H9 (cell line): ENCODE data around the gene DCTN2. TPM values are rescaled to one million over a fixed set of nuclear protein-coding genes. Genes with fewer than 3 reads are reported as not detected.
A peak's percentile ranks its signal among the peaks of the same experiment; 100 is the strongest.

ENCODE experiments used
- DNase-seq: peaks from one replicate; pipeline ENCODE4 v3.0.0-alpha.2; 2017
- H2AFZ ChIP-seq: one replicate; pipeline ENCODE4 v1.6.1; 2013; ENCODE audit warnings: mild to moderate bottlenecking, low read length, control low read depth, moderate library complexity
- H2AK5ac ChIP-seq: 2 replicates; pipeline ENCODE4 v1.6.1; 2013; ENCODE audit warnings: low read length, control low read depth, mixed read lengths; ENCODE audit not compliant: insufficient read length
- H2BK120ac ChIP-seq: one replicate; pipeline ENCODE4 v1.6.1; 2013; ENCODE audit warnings: low read depth, mild to moderate bottlenecking, low read length, control low read depth, inconsistent platforms; ENCODE audit not compliant: poor library complexity, severe bottlenecking
- H2BK12ac ChIP-seq: 2 replicates; pipeline ENCODE4 v1.6.1; 2013; ENCODE audit warnings: low read length, control low read depth, mixed read lengths, low read depth; ENCODE audit not compliant: insufficient read length
- H2BK15ac ChIP-seq: 2 replicates; pipeline ENCODE4 v1.6.1; 2013; ENCODE audit warnings: low read depth, low read length, control low read depth
- H2BK20ac ChIP-seq: one replicate; pipeline ENCODE4 v1.6.1; 2013; ENCODE audit warnings: low read depth, mild to moderate bottlenecking, low read length, control low read depth, inconsistent platforms; ENCODE audit not compliant: poor library complexity, severe bottlenecking
- H2BK5ac ChIP-seq: 2 replicates; pipeline ENCODE4 v1.6.1; 2013; ENCODE audit warnings: low read length, control low read depth, mixed read lengths; ENCODE audit not compliant: insufficient read length
- H3K14ac ChIP-seq: 2 replicates; pipeline ENCODE4 v1.6.1; 2013; ENCODE audit warnings: low read length, control low read depth; ENCODE audit not compliant: insufficient read depth
- H3K18ac ChIP-seq: 2 replicates; pipeline ENCODE4 v1.6.1; 2013; ENCODE audit warnings: low read depth, mild to moderate bottlenecking, mixed read lengths, low read length, control low read depth; ENCODE audit not compliant: insufficient read length
- H3K23ac ChIP-seq: 2 replicates; pipeline ENCODE4 v1.6.1; 2013; ENCODE audit warnings: low read length, control low read depth, mixed read lengths, low read depth; ENCODE audit not compliant: insufficient read length
- H3K23me2 ChIP-seq: 2 replicates; pipeline ENCODE4 v1.6.1; 2013; ENCODE audit warnings: low read depth, mild to moderate bottlenecking, mixed read lengths, low read length, control low read depth; ENCODE audit not compliant: insufficient read length, poor library complexity, severe bottlenecking
- H3K27ac ChIP-seq: 2 replicates; pipeline ENCODE4 v1.5.1; 2013; ENCODE audit warnings: low read length, control low read depth, mixed read lengths, low read depth; ENCODE audit not compliant: insufficient read length
- H3K27me3 ChIP-seq: 2 replicates; pipeline ENCODE4 v1.6.1; 2013; ENCODE audit warnings: low read length, control low read depth, inconsistent platforms; ENCODE audit not compliant: insufficient read depth
- H3K4ac ChIP-seq: 2 replicates; pipeline ENCODE4 v1.6.1; 2013; ENCODE audit warnings: low read depth, mild to moderate bottlenecking, control low read depth, inconsistent platforms, low read length, moderate library complexity
- H3K4me1 ChIP-seq: 2 replicates; pipeline ENCODE4 v1.6.1; 2013; ENCODE audit warnings: low read length, control low read depth, inconsistent platforms; ENCODE audit not compliant: insufficient read depth
- H3K4me2 ChIP-seq: 2 replicates; pipeline ENCODE4 v1.6.1; 2013; ENCODE audit warnings: low read length, control low read depth, mixed read lengths; ENCODE audit not compliant: insufficient read length, insufficient read depth
- H3K56ac ChIP-seq: 2 replicates; pipeline ENCODE4 v1.6.1; 2013; ENCODE audit warnings: low read depth, mild to moderate bottlenecking, mixed read lengths, low read length, control low read depth; ENCODE audit not compliant: insufficient read length
- H3K79me1 ChIP-seq: 2 replicates; pipeline ENCODE4 v1.6.1; 2013; ENCODE audit warnings: low read depth, mild to moderate bottlenecking, moderate library complexity, low read length, control low read depth, inconsistent platforms; ENCODE audit not compliant: insufficient read depth, poor library complexity, severe bottlenecking
- H3K79me2 ChIP-seq: 2 replicates; pipeline ENCODE4 v1.6.1; 2013; ENCODE audit warnings: low read length, control low read depth, inconsistent platforms; ENCODE audit not compliant: insufficient read depth
- H3K9ac ChIP-seq: 2 replicates; pipeline ENCODE4 v1.6.1; 2013; ENCODE audit warnings: low read length, control low read depth, mixed read lengths; ENCODE audit not compliant: insufficient read length; ENCODE audit errors: extremely low read depth
- H3K9me3 ChIP-seq: one replicate; pipeline ENCODE4 v1.6.1; 2013; ENCODE audit warnings: low read depth, low read length, inconsistent platforms; ENCODE audit not compliant: control insufficient read depth
- H3T11ph ChIP-seq: one replicate; pipeline ENCODE4 v1.6.1; 2013; ENCODE audit warnings: mild to moderate bottlenecking, low read length, control low read depth, inconsistent platforms
- H4K20me1 ChIP-seq: one replicate; pipeline ENCODE4 v1.6.1; 2013; ENCODE audit not compliant: control insufficient read depth, insufficient read length, insufficient read depth
- H4K5ac ChIP-seq: 2 replicates; pipeline ENCODE4 v1.6.1; 2013; ENCODE audit warnings: low read depth, mild to moderate bottlenecking, mixed read lengths, low read length, control low read depth; ENCODE audit not compliant: insufficient read length
- H4K8ac ChIP-seq: replicated peaks from 2 replicates; pipeline ENCODE4 v1.6.1; 2013; ENCODE audit warnings: low read length, control low read depth, mixed read lengths, low read depth; ENCODE audit not compliant: insufficient read length
- H4K91ac ChIP-seq: 2 replicates; pipeline ENCODE4 v1.6.1; 2013; ENCODE audit warnings: low read depth, mild to moderate bottlenecking, moderate library complexity, mixed read lengths, low read length, control low read depth; ENCODE audit not compliant: insufficient read length
- H3K27ac Mint-ChIP-seq, 3 experiments: 2 replicates in 2 of 3; 3 replicates in 1 of 3; pipeline ENCODE4 v1.8.0; 2020 to 2021; ENCODE audit warnings: mixed read lengths in 3 of 3, mild to moderate bottlenecking in 1 of 3, moderate library complexity in 1 of 3
- H3K27me3 Mint-ChIP-seq: 2 replicates; pipeline ENCODE4 v1.8.0; 2021; ENCODE audit warnings: low read depth, mild to moderate bottlenecking, moderate library complexity, mixed read lengths
- H3K36me3 Mint-ChIP-seq, 3 experiments: 2 replicates in 2 of 3; 3 replicates in 1 of 3; pipeline ENCODE4 v1.8.0; 2020 to 2021; ENCODE audit warnings: low read depth in 3 of 3, mixed read lengths in 3 of 3; ENCODE audit not compliant: insufficient read depth in 1 of 3
- H3K4me1 Mint-ChIP-seq, 2 experiments: 2 replicates each; pipeline ENCODE4 v1.8.0; 2020; ENCODE audit warnings: mixed read lengths in 2 of 2
- H3K4me3 Mint-ChIP-seq, 2 experiments: 2 replicates in 1 of 2; 3 replicates in 1 of 2; pipeline ENCODE4 v1.8.0; 2020 to 2021; ENCODE audit warnings: mild to moderate bottlenecking in 2 of 2, mixed read lengths in 2 of 2, moderate library complexity in 1 of 2
- H3K9me3 Mint-ChIP-seq, 2 experiments: 2 replicates in 1 of 2; 3 replicates in 1 of 2; pipeline ENCODE4 v1.8.0; 2020; ENCODE audit warnings: mild to moderate bottlenecking in 2 of 2, mixed read lengths in 2 of 2, moderate library complexity in 1 of 2
- CTCF ChIP-seq: fragments of 200-600 bp; sonication (generic); conservative IDR thresholded peaks from 3 replicates; pipeline ENCODE4 v1.8.0; 2021; ENCODE audit warnings: antibody characterized with exemption, mild to moderate bottlenecking
- WGBS: extraction: QIAGEN DNeasy Blood & Tissue Kit; methylation state at CpG from one replicate; pipeline ENCODE4 v1.1.7; 2013; ENCODE audit warnings: missing lambda C conversion rate, low lambda C conversion rate, mixed read lengths; ENCODE audit not compliant: insufficient read length; ENCODE audit errors: extremely low coverage; 5-methylcytosine and 5-hydroxymethylcytosine counted together
- total RNA-seq: library from RNA; stranded (reverse); gene quantifications from 2 replicates; pipeline ENCODE4 v1.2.1, GENCODE V29; 2021

DCTN2 gene
- total RNA-seq, 1 experiment from 2014 or later = 97.7 TPM

GRCh38 chr12:57490126-57490525 lies 56.9 kb downstream of the DCTN2 start:
- Histone ChIP-seq H2AK5ac (no peak overlapping the region), H3K4ac (no peak overlapping the region), H3K4me2 (no peak overlapping the region), H3K27ac (no peak overlapping the region), H2AFZ (no peak overlapping the region), H3K9ac (no peak overlapping the region), H2BK20ac (no peak overlapping the region), H3K18ac (no peak overlapping the region), H4K91ac (no peak overlapping the region), H4K20me1 (no peaks in the 10 kb centered on the region), H3K9me3 (no peaks in the 10 kb centered on the region), H2BK15ac (no peak overlapping the region), H3K23ac (no peak overlapping the region), H3K79me2 (peaks cover 8% of the 10 kb centered on the region; the same call in 1 of the 2 replicates), H4K5ac (no peak overlapping the region), H2BK12ac (no peak overlapping the region), H3K27me3 (no peaks in the 10 kb centered on the region), H3T11ph (no peak overlapping the region), H3K56ac (no peak overlapping the region), H2BK120ac (no peak overlapping the region), H3K14ac (no peak overlapping the region), H3K23me2 (peaks cover 5% of the 10 kb centered on the region), H3K4me1 (peaks cover 2% of the 10 kb centered on the region; the same call in 1 of the 2 replicates), H3K79me1 (no peaks in the 10 kb centered on the region), H4K8ac (no peak overlapping the region), H2BK5ac (no peak overlapping the region)
- Mint-ChIP-seq H3K27ac (no peak overlapping the region; a peak in 1 of 7 replicates), H3K4me1 (peaks cover 7 to 8% of the 10 kb centered on the region in 2 experiments), H3K36me3 (peaks cover 55 to 61% (median 55%) of the 10 kb centered on the region in 3 experiments), H3K9me3 (peaks cover 3 to 6% of the 10 kb centered on the region in 2 experiments; a peak in 3 of 5 replicates), H3K27me3 (no peaks in the 10 kb centered on the region), H3K4me3 (peak overlapping the region in 1 of 2 experiments; percentile 97; a peak in 1 of 5 replicates)
- TF ChIP-seq CTCF = no peak
- WGBS = no CpG with 5 or more reads among the region's 4 CpGs
- DNase-seq = no peak
